OCI-LY1 (cell line): ENCODE results near the gene PPP1R3C.

ENCODE experiments used
- H2AFZ ChIP-seq: fragments of 200-600 bp; sonication (generic), shearing (Covaris generic); 2 replicates; pipeline ENCODE4 v1.6.0; 2014; ENCODE audit warnings: antibody characterized with exemption, mild to moderate bottlenecking, low read length
- H3F3A ChIP-seq: fragments of 200-600 bp; sonication (generic), shearing (Covaris generic); 2 replicates; pipeline ENCODE4 v1.6.0; 2014; ENCODE audit warnings: mild to moderate bottlenecking, antibody characterized with exemption, low read length, moderate library complexity; ENCODE audit not compliant: insufficient read depth
- H3K27ac ChIP-seq: fragments of 200-600 bp; sonication (generic); 2 replicates; pipeline ENCODE4 v1.5.1; 2014; ENCODE audit warnings: low read length, mixed run types, mild to moderate bottlenecking, low read depth; ENCODE audit not compliant: poor library complexity, severe bottlenecking
- H3K27me3 ChIP-seq: fragments of 200-600 bp; sonication (generic); 2 replicates; pipeline ENCODE4 v1.6.0; 2014; ENCODE audit warnings: antibody characterized with exemption, mild to moderate bottlenecking, low read length, moderate library complexity; ENCODE audit not compliant: insufficient read depth
- H3K36me3 ChIP-seq: fragments of 200-600 bp; sonication (generic); 2 replicates; pipeline ENCODE4 v1.6.1; 2014; ENCODE audit warnings: mild to moderate bottlenecking, antibody characterized with exemption, low read length, moderate library complexity, mixed read lengths; ENCODE audit not compliant: insufficient read depth
- H3K4me1 ChIP-seq: fragments of 200-600 bp; sonication (generic); 2 replicates; pipeline ENCODE4 v1.5.1; 2014; ENCODE audit warnings: mild to moderate bottlenecking, low read length, moderate library complexity; ENCODE audit not compliant: insufficient read depth, severe bottlenecking
- H3K4me2 ChIP-seq: fragments of 200-600 bp; sonication (generic), shearing (Covaris generic); 2 replicates; pipeline ENCODE4 v1.6.1; 2014; ENCODE audit warnings: low read length
- H3K4me3 ChIP-seq: fragments of 200-600 bp; sonication (generic); 2 replicates; pipeline ENCODE4 v1.5.1; 2014; ENCODE audit warnings: low read length, low read depth, mild to moderate bottlenecking, mixed read lengths; ENCODE audit not compliant: poor library complexity, severe bottlenecking
- H3K79me2 ChIP-seq: fragments of 200-600 bp; shearing (Covaris generic); 2 replicates; pipeline ENCODE4 v1.6.1; 2016; ENCODE audit warnings: mixed run types, low read length, mixed read lengths; ENCODE audit not compliant: insufficient read depth
- H3K9ac ChIP-seq: fragments of 200-600 bp; sonication (generic), shearing (Covaris generic); 2 replicates; pipeline ENCODE4 v1.6.1; 2014; ENCODE audit warnings: mild to moderate bottlenecking, low read length, mixed read lengths
- H3K9me2 ChIP-seq: fragments of 200-600 bp; sonication (generic), shearing (Covaris generic); 2 replicates; pipeline ENCODE4 v1.6.1; 2014; ENCODE audit warnings: low read depth, mild to moderate bottlenecking, low read length, mixed read lengths
- H3K9me3 ChIP-seq: fragments of 200-600 bp; shearing (Covaris generic); 2 replicates; pipeline ENCODE4 v1.6.1; 2014; ENCODE audit warnings: low read length, mixed read lengths
- H4K20me1 ChIP-seq: fragments of 200-600 bp; sonication (generic), shearing (Covaris generic); 2 replicates; pipeline ENCODE4 v1.6.0; 2016; ENCODE audit warnings: mild to moderate bottlenecking, low read length; ENCODE audit not compliant: insufficient read depth
- EZH2 ChIP-seq: fragments of 200-600 bp; sonication (generic), shearing (Covaris generic); IDR thresholded peaks from 2 replicates; pipeline ENCODE4 v1.8.0; 2017; ENCODE audit warnings: borderline replicate concordance, mixed run types, mild to moderate bottlenecking, antibody characterized with exemption, low read length, moderate library complexity, mixed read lengths
- TF ChIP-seq, protein P1 (sequence below): fragments of 200-600 bp; sonication (generic), shearing (Covaris generic); IDR thresholded peaks from 2 replicates; pipeline ENCODE4 v1.5.1; 2017; ENCODE audit warnings: mild to moderate bottlenecking, antibody characterized with exemption, low read length, moderate library complexity, mixed read lengths

The PPP1R3C gene

DNA sequence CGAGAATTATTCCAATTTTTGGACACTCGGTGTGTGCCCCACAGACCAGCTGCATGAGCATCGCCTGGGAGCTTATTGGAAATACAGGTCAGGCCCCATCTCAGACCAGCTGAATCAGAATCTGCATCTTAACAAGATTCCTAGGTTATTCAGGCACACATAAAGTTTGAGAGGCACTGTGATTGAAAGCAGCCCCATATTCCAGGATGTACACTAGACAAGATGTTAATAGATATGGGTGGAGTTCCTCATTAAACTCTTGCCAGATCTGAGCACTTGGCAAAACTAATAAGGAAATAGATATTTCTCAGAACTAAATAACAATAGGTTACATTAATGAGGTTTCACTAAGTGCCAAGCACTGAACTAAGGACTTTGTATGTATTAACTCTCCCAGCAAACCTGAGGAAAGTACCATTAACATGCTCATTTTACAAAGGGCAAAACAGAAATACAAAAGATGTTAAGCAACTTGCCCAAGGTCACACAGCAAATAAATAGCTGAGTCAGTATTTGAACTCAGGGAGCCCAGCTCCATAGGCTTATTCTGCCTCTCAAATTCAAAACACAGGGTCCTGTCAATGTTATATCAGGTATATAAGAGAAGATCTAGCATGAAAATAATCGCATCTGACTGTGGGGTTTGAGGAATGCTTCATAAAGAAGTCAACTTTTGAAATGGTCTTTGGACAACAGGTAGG lies 29.9 kb downstream of the PPP1R3C start:
- no peaks in the 10 kb centered on the region for H3K9me2 ChIP-seq
- H3K4me2 ChIP-seq, result no peak overlapping the region
- no peak overlapping the region for H3K9ac ChIP-seq
- no peaks in the 10 kb centered on the region for H3K27me3 ChIP-seq
- H4K20me1 ChIP-seq, result no peaks in the 10 kb centered on the region
- H3K9me3 ChIP-seq, result no peaks in the 10 kb centered on the region
- H3F3A ChIP-seq, result no peaks in the 10 kb centered on the region
- H3K36me3 ChIP-seq, result no peaks in the 10 kb centered on the region
- H3K79me2 ChIP-seq, result no peaks in the 10 kb centered on the region
- no peak overlapping the region for H3K4me3 ChIP-seq
- H2AFZ ChIP-seq, result no peak overlapping the region
- TF ChIP-seq, protein P1, sequence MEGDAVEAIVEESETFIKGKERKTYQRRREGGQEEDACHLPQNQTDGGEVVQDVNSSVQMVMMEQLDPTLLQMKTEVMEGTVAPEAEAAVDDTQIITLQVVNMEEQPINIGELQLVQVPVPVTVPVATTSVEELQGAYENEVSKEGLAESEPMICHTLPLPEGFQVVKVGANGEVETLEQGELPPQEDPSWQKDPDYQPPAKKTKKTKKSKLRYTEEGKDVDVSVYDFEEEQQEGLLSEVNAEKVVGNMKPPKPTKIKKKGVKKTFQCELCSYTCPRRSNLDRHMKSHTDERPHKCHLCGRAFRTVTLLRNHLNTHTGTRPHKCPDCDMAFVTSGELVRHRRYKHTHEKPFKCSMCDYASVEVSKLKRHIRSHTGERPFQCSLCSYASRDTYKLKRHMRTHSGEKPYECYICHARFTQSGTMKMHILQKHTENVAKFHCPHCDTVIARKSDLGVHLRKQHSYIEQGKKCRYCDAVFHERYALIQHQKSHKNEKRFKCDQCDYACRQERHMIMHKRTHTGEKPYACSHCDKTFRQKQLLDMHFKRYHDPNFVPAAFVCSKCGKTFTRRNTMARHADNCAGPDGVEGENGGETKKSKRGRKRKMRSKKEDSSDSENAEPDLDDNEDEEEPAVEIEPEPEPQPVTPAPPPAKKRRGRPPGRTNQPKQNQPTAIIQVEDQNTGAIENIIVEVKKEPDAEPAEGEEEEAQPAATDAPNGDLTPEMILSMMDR, result no peak
- no peak for TF ChIP-seq EZH2
- no peak overlapping the region for H3K27ac ChIP-seq
- H3K4me1 ChIP-seq, result no peaks in the 10 kb centered on the region

DNA sequence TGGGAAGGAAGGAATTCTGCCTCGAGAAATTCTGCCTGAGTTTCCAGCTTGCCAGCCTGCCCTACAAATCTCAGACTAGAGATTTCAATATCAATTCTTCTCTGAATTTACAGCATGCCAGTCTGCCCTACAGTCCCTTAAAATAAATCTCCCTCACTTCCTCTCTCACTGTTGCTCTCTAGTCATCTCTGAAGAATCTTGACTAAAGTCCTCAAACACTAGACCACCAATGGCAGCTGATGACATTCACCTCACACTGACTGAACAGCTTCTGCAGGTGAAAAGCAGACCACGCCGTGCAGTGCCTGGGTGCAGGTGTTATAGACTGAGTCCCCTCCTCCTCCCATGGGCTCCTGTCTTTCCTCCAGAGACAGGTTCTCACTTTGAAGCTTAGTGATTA lies 30.4 kb downstream of the PPP1R3C start:
- H3K4me2 ChIP-seq, result no peak overlapping the region
- no peak for TF ChIP-seq EZH2
- TF ChIP-seq, protein P1, result no peak
- no peak overlapping the region for H3K9ac ChIP-seq
- no peaks in the 10 kb centered on the region for H3K4me1 ChIP-seq
- H3K4me3 ChIP-seq, result no peak overlapping the region
- H3F3A ChIP-seq, result no peaks in the 10 kb centered on the region
- H3K27me3 ChIP-seq, result no peaks in the 10 kb centered on the region
- H2AFZ ChIP-seq, result no peak overlapping the region
- no peaks in the 10 kb centered on the region for H3K9me2 ChIP-seq
- H3K9me3 ChIP-seq, result no peaks in the 10 kb centered on the region
- H3K79me2 ChIP-seq, result no peaks in the 10 kb centered on the region
- no peaks in the 10 kb centered on the region for H3K36me3 ChIP-seq
- H4K20me1 ChIP-seq, result no peaks in the 10 kb centered on the region
- H3K27ac ChIP-seq, result no peak overlapping the region

DNA sequence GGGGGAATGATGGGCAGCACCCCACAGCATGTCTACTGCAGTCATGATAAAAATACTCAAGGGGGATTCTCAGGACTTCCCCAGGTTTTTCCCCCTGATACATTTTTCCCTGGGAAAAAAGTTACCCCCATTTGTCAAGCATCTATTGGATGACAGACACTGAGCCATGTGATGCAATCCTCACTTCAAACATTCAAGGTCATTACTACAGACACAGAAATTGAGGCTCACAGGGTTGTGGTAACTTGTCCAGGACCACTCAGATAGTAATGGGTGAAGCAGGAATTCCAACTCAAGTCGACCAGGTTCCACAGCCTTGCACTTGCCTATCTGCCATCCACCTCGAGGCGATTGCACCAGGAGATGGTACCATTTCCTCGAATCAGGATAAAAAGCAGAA lies 31.7 kb downstream of the PPP1R3C start:
- no peaks in the 10 kb centered on the region for H3K36me3 ChIP-seq
- H4K20me1 ChIP-seq, result no peaks in the 10 kb centered on the region
- H3K4me1 ChIP-seq, result no peaks in the 10 kb centered on the region
- H3K9me2 ChIP-seq, result no peaks in the 10 kb centered on the region
- no peak overlapping the region for H3K4me2 ChIP-seq
- H3K4me3 ChIP-seq, result no peak overlapping the region
- H3F3A ChIP-seq, result no peaks in the 10 kb centered on the region
- H2AFZ ChIP-seq, result no peak overlapping the region
- no peaks in the 10 kb centered on the region for H3K79me2 ChIP-seq
- H3K27ac ChIP-seq, result no peak overlapping the region
- H3K9me3 ChIP-seq, result no peaks in the 10 kb centered on the region
- no peaks in the 10 kb centered on the region for H3K27me3 ChIP-seq
- no peak overlapping the region for H3K9ac ChIP-seq
- TF ChIP-seq, protein P1, result no peak
- no peak for TF ChIP-seq EZH2
